ENCODE data around the gene SYNDIG1.

Gene SYNDIG1

GRCh38 chr20:24531202-24531601 lies 61.8 kb downstream of the SYNDIG1 start:
- no peak for DNase-seq (ENCODE audit: low spot score in 2 of 2)
- Mint-ChIP-seq H3K9me3 (peaks cover 6% of the 10 kb centered on the region), H3K27ac (ENCODE audit: low read depth) (no peak overlapping the region), H3K36me3 (ENCODE audit: insufficient read depth) (no peaks in the 10 kb centered on the region), H3K4me3 (no peak overlapping the region), H3K4me1 (no peaks in the 10 kb centered on the region), H3K27me3 (peaks cover 44% of the 10 kb centered on the region)
- no peak for ATAC-seq (replicated peaks; ENCODE audit: extremely low read depth, poor library complexity, severe bottlenecking)

GRCh38 chr20:24531631-24532419 lies 62.4 kb downstream of the SYNDIG1 start:
- H3K4me1 Mint-ChIP-seq, result no peaks in the 10 kb centered on the region
- no peak for DNase-seq (ENCODE audit: low spot score in 2 of 2)
- H3K4me3 Mint-ChIP-seq, result no peak overlapping the region
- H3K9me3 Mint-ChIP-seq, result peaks cover 6% of the 10 kb centered on the region
- no peaks in the 10 kb centered on the region for H3K36me3 Mint-ChIP-seq (ENCODE audit: insufficient read depth)
- peaks cover 46% of the 10 kb centered on the region for H3K27me3 Mint-ChIP-seq
- ATAC-seq (replicated peaks; ENCODE audit: extremely low read depth, poor library complexity, severe bottlenecking), result no peak
- H3K27ac Mint-ChIP-seq (ENCODE audit: low read depth), result no peak overlapping the region

- Mint-ChIP-seq H3K4me1 (no peaks in the 10 kb centered on the region), H3K9me3 (peaks cover 6% of the 10 kb centered on the region), H3K27ac (ENCODE audit: low read depth) (no peak overlapping the region), H3K27me3 (peaks cover 41% of the 10 kb centered on the region), H3K4me3 (no peak overlapping the region), H3K36me3 (ENCODE audit: insufficient read depth) (no peaks in the 10 kb centered on the region)
- no peak for ATAC-seq (replicated peaks; ENCODE audit: extremely low read depth, poor library complexity, severe bottlenecking)
- no peak for DNase-seq (ENCODE audit: low spot score in 2 of 2)
These were observed 64.0 kb downstream of the SYNDIG1 start for GRCh38 chr20:24533449-24533848.

GRCh38 chr20:24534282-24534681 lies 64.9 kb downstream of the SYNDIG1 start:
- Mint-ChIP-seq H3K36me3 (ENCODE audit: insufficient read depth) (no peaks in the 10 kb centered on the region), H3K27ac (ENCODE audit: low read depth) (no peak overlapping the region), H3K4me3 (no peak overlapping the region), H3K9me3 (peaks cover 6% of the 10 kb centered on the region), H3K4me1 (no peaks in the 10 kb centered on the region), H3K27me3 (peaks cover 41% of the 10 kb centered on the region)
- DNase-seq (ENCODE audit: low spot score in 2 of 2) (no peak), ATAC-seq (replicated peaks; ENCODE audit: extremely low read depth, poor library complexity, severe bottlenecking) (no peak)

- Mint-ChIP-seq H3K36me3 (ENCODE audit: insufficient read depth) (no peaks in the 10 kb centered on the region), H3K27ac (ENCODE audit: low read depth) (no peak overlapping the region), H3K27me3 (peaks cover 50% of the 10 kb centered on the region), H3K4me1 (no peaks in the 10 kb centered on the region), H3K4me3 (no peak overlapping the region), H3K9me3 (no peaks in the 10 kb centered on the region)
- DNase-seq (ENCODE audit: low spot score in 2 of 2) (no peak), ATAC-seq (replicated peaks; ENCODE audit: extremely low read depth, poor library complexity, severe bottlenecking) (no peak)
These were observed 66.7 kb downstream of the SYNDIG1 start for GRCh38 chr20:24535941-24536730.

- ATAC-seq (replicated peaks; ENCODE audit: extremely low read depth, poor library complexity, severe bottlenecking), result no peak
- H3K27ac Mint-ChIP-seq (ENCODE audit: low read depth), result no peak overlapping the region
- no peak overlapping the region for H3K4me3 Mint-ChIP-seq
- no peaks in the 10 kb centered on the region for H3K4me1 Mint-ChIP-seq
- H3K36me3 Mint-ChIP-seq (ENCODE audit: insufficient read depth), result no peaks in the 10 kb centered on the region
- H3K9me3 Mint-ChIP-seq, result no peaks in the 10 kb centered on the region
- H3K27me3 Mint-ChIP-seq, result peaks cover 60% of the 10 kb centered on the region
- no peak for DNase-seq (ENCODE audit: low spot score in 2 of 2)
These were observed 67.8 kb downstream of the SYNDIG1 start for GRCh38 chr20:24537210-24537609.

GRCh38 chr20:24542721-24543120 lies 73.3 kb downstream of the SYNDIG1 start:
- Mint-ChIP-seq H3K9me3 (no peaks in the 10 kb centered on the region), H3K27me3 (peaks cover 62% of the 10 kb centered on the region), H3K36me3 (ENCODE audit: insufficient read depth) (no peaks in the 10 kb centered on the region), H3K4me1 (no peaks in the 10 kb centered on the region), H3K4me3 (no peak overlapping the region), H3K27ac (ENCODE audit: low read depth) (no peak overlapping the region)
- no peak for DNase-seq (ENCODE audit: low spot score in 2 of 2)
- ATAC-seq (replicated peaks; ENCODE audit: extremely low read depth, poor library complexity, severe bottlenecking), result no peak

- H3K27ac Mint-ChIP-seq (ENCODE audit: low read depth), result no peak overlapping the region
- ATAC-seq (replicated peaks; ENCODE audit: extremely low read depth, poor library complexity, severe bottlenecking) (no peak), DNase-seq (ENCODE audit: low spot score in 2 of 2) (no peak)
- H3K27me3 Mint-ChIP-seq, result peaks cover 60% of the 10 kb centered on the region
- no peak overlapping the region for H3K4me3 Mint-ChIP-seq
- H3K4me1 Mint-ChIP-seq, result no peaks in the 10 kb centered on the region
- H3K36me3 Mint-ChIP-seq (ENCODE audit: insufficient read depth), result no peaks in the 10 kb centered on the region
- H3K9me3 Mint-ChIP-seq, result no peaks in the 10 kb centered on the region
These were observed 73.7 kb downstream of the SYNDIG1 start for GRCh38 chr20:24543168-24543567.

GRCh38 chr20:24543741-24544140 lies 74.3 kb downstream of the SYNDIG1 start:
- Mint-ChIP-seq H3K27ac (ENCODE audit: low read depth) (no peak overlapping the region), H3K4me1 (no peaks in the 10 kb centered on the region), H3K9me3 (no peaks in the 10 kb centered on the region), H3K27me3 (peaks cover 55% of the 10 kb centered on the region), H3K36me3 (ENCODE audit: insufficient read depth) (no peaks in the 10 kb centered on the region), H3K4me3 (no peak overlapping the region)
- no peak for ATAC-seq (replicated peaks; ENCODE audit: extremely low read depth, poor library complexity, severe bottlenecking)
- no peak for DNase-seq (ENCODE audit: low spot score in 2 of 2)

- Mint-ChIP-seq H3K27me3 (peaks cover 48% of the 10 kb centered on the region), H3K4me1 (no peaks in the 10 kb centered on the region), H3K27ac (ENCODE audit: low read depth) (no peak overlapping the region), H3K36me3 (ENCODE audit: insufficient read depth) (no peaks in the 10 kb centered on the region), H3K4me3 (no peak overlapping the region), H3K9me3 (no peaks in the 10 kb centered on the region)
- DNase-seq (ENCODE audit: low spot score in 2 of 2), result no peak
- no peak for ATAC-seq (replicated peaks; ENCODE audit: extremely low read depth, poor library complexity, severe bottlenecking)
These were observed 74.9 kb downstream of the SYNDIG1 start for GRCh38 chr20:24544371-24544770.

GRCh38 chr20:24545168-24545567 lies 75.7 kb downstream of the SYNDIG1 start:
- H3K4me3 Mint-ChIP-seq, result no peak overlapping the region
- H3K27ac Mint-ChIP-seq (ENCODE audit: low read depth), result no peak overlapping the region
- H3K4me1 Mint-ChIP-seq, result no peaks in the 10 kb centered on the region
- ATAC-seq (replicated peaks; ENCODE audit: extremely low read depth, poor library complexity, severe bottlenecking) (no peak), DNase-seq (ENCODE audit: low spot score in 2 of 2) (no peak)
- H3K9me3 Mint-ChIP-seq, result no peaks in the 10 kb centered on the region
- peaks cover 45% of the 10 kb centered on the region for H3K27me3 Mint-ChIP-seq
- no peaks in the 10 kb centered on the region for H3K36me3 Mint-ChIP-seq (ENCODE audit: insufficient read depth)

GRCh38 chr20:24546232-24546892 lies 76.9 kb downstream of the SYNDIG1 start:
- H3K36me3 Mint-ChIP-seq (ENCODE audit: insufficient read depth), result no peaks in the 10 kb centered on the region
- DNase-seq (ENCODE audit: low spot score in 2 of 2), result no peak
- no peak for ATAC-seq (replicated peaks; ENCODE audit: extremely low read depth, poor library complexity, severe bottlenecking)
- H3K27me3 Mint-ChIP-seq, result peaks cover 33% of the 10 kb centered on the region
- no peak overlapping the region for H3K27ac Mint-ChIP-seq (ENCODE audit: low read depth)
- H3K9me3 Mint-ChIP-seq, result no peaks in the 10 kb centered on the region
- H3K4me3 Mint-ChIP-seq, result no peak overlapping the region
- no peaks in the 10 kb centered on the region for H3K4me1 Mint-ChIP-seq
